GM12878 (cell line): Measurements from ENCODE around the gene TBC1D5. TPM values are rescaled to one million over a fixed set of nuclear protein-coding genes. Genes with fewer than 3 reads are reported as not detected.

Experiments
- GATAD2B ChIP-seq: fragments of 450-650 bp; conservative IDR thresholded peaks from 2 replicates; pipeline ENCODE4 v1.6.1; 2017; ENCODE audit warnings: low read depth, mild to moderate bottlenecking, moderate library complexity
- JUNB ChIP-seq: IDR thresholded peaks from 2 replicates; pipeline ENCODE4 v1.6.1; 2016; ENCODE audit warnings: antibody characterized with exemption, mild to moderate bottlenecking
- NKRF ChIP-seq: fragments of 450-650 bp; conservative IDR thresholded peaks from 2 replicates; pipeline ENCODE4 v1.6.1; 2017; ENCODE audit warnings: mild to moderate bottlenecking, moderate library complexity
- SIN3A ChIP-seq: IDR thresholded peaks from 2 replicates; pipeline ENCODE4 v1.6.1; 2012; ENCODE audit warnings: low read depth, low read length, improper control_type of control experiment
- SPI1 ChIP-seq: IDR thresholded peaks from 2 replicates; pipeline ENCODE4 v1.6.1; 2011; ENCODE audit warnings: low read depth, mild to moderate bottlenecking, low read length, moderate library complexity, borderline replicate concordance; ENCODE audit not compliant: insufficient read depth
- TCF12 ChIP-seq: IDR thresholded peaks from 2 replicates; pipeline ENCODE4 v1.6.1; 2011; ENCODE audit warnings: low read depth, mild to moderate bottlenecking, low read length
- USF1 ChIP-seq: IDR thresholded peaks from 2 replicates; pipeline ENCODE4 v1.6.1; 2011; ENCODE audit warnings: borderline replicate concordance, low read depth, mild to moderate bottlenecking, moderate library complexity, mixed read lengths, low read length; ENCODE audit not compliant: insufficient read depth; ENCODE audit errors: extremely low read length
- WRNIP1 ChIP-seq: IDR thresholded peaks from 2 replicates; pipeline ENCODE4 v1.6.1; 2011; ENCODE audit warnings: low read depth, low read length, improper control_type of control experiment, borderline replicate concordance
- polyA plus RNA-seq, 11 experiments: library from polyadenylated mRNA; depleted of rRNA in 4 of 11; unstranded in 6 of 11; stranded (reverse) in 5 of 11; fragments of >200 nt; fragmentation: Nextera tagmentation in 4 of 11; fragmentation: Illumina TruSeq in 1 of 11; extraction: Ambion mirVana in 4 of 11; extraction: Trizol in 1 of 11; gene quantifications; 1 replicate in 1 of 11; 2 replicates in 10 of 11; pipeline versions ENCODE4 v1.2.1 to v1.2.3, GENCODE V29; 2011 to 2016; ENCODE audit warnings: inconsistent platforms in 2 of 11, missing spikeins in 2 of 11, low read depth in 1 of 11
- total RNA-seq, 4 experiments: library from RNA; depleted of rRNA in 3 of 4; stranded (reverse); fragments of >200 nt in 3 of 4; fragmentation: Illumina TruSeq in 1 of 4; extraction: Trizol in 1 of 4; gene quantifications; 2 replicates each; pipeline versions ENCODE4 v1.2.1 to v1.2.3, GENCODE V29; 2013 to 2021

TBC1D5 gene
- total and polyA plus RNA-seq, 10 of the 15 experiments (the other 5 are each of a cell fraction or from before 2014, with no cell fraction given), result 5.5 to 61.0 (median 43.8) TPM

- TF ChIP-seq USF1 (no peak), NKRF (no peak), SPI1 (no peak), TCF12 (no peak), SIN3A (no peak), GATAD2B (no peak), WRNIP1 (no peak), JUNB (no peak)
Measured at GRCh38 chr3:17140670-17141505, 601.5 kb downstream of the TBC1D5 start (continued).
